Islet precursor cell (in vitro differentiated cells): ENCODE measurements around the gene DDX56.
"Not testable (repeated sequence)": the region's sequence is repeated elsewhere in the genome, so short reads cannot be mapped to it uniquely, and the experiment has no call there.

Source experiments
- DNase-seq: peaks from one replicate; pipeline ENCODE4 v3.0.0-alpha.2; 2018

Gene DDX56

DNA sequence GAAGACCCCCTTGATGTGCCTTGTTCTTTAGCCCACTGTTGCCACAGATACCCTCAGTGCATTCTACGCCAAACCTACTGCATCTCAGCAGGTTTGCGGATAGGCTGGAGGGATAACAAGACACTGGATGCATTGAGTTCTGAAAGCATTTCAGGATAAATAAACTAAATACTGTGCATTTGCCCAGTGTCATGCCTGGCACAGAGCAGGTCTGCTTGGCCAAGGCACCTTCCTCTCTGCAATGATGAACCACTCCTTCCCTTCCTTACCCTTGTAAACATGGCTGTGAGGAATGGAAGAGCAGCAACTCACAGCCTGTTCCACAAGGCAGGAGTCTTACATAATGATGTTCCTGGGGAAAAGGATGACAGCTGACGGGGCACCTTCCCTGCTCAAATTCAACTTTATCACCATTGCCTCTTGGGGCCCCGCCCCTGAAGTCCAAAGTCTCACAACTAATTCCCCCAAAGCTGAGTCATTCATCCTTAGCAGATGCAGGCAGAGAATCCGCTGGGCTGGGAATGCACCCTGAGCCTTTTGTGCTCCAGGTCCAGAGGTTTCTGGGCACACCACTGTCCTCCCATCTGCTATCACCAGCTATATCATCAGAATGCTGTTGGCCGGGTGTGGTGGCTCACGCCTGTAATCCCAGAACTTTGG lies 11.6 kb downstream of the DDX56 start:
- DNase-seq, result no peak

- no peak for DNase-seq
Measured at GRCh38 chr7:44561481-44561880, 12.2 kb downstream of the DDX56 start.

GRCh38 chr7:44559485-44559884 lies 14.2 kb downstream of the DDX56 start:
- DNase-seq, result no peak

GRCh38 chr7:44557485-44557884 lies 16.2 kb downstream of the DDX56 start:
- DNase-seq, result no peak

DNA sequence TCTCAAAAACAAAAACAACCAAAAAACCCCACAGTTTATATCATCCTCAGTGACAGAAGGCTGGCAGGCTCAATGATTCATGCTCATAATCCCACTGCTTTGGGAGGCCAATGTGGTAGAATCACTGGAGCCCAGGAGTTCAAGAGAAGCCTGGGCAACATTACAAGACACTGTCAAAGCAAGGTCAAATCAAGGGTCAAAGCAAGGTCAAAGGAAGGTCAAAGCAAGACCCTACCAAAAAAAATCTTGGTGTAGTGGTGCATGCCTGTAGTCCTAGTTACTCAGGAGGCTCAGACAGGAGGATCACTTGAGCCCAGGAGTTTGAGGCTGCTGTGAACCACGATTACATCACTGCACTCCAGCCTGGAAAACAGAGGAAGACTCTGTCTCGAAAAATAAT lies 18.4 kb downstream of the DDX56 start:
- DNase-seq, result no peak

GRCh38 chr7:44552473-44553005 lies 21.2 kb downstream of the DDX56 start:
- not testable (repeated sequence) for DNase-seq

DNA sequence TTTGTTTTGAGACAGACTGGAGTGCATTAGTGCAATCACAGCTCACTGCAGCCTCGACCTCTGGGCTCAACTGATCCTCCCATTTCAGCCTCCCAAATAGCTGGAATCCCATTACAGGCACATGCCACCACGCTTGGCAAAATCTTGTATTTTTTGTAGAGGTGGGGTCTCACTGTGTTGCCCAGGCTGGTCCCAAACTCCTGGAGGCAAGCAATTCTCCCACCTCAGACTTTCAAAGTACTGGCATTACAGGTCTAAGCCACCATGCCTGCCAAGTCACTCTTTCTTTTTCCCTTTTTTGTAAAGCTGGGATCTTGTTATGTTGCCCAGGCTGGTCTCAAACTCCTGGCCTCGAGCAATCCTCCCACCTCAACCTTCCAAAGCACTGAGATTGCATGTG lies 24.3 kb downstream of the DDX56 start:
- peak; percentile 17 for DNase-seq

DNA sequence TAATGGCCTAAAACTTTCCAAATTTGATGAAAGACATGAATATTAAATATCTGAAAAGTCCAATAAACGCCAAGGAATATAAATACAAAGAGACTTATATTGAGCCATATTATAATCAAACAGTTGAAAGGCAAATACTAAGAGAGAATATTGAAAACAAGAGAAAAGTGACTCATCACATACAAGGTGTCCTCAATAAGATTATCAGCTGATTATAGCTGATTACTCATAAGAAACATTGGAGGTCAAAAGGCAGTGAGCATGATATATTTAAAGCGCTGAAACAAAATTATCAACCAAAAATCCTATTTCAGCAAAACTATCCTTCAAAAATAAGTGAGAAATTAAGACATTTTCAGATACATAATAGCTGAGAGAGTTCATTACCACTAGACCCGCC lies 24.8 kb downstream of the DDX56 start:
- DNase-seq, result no peak

DNA sequence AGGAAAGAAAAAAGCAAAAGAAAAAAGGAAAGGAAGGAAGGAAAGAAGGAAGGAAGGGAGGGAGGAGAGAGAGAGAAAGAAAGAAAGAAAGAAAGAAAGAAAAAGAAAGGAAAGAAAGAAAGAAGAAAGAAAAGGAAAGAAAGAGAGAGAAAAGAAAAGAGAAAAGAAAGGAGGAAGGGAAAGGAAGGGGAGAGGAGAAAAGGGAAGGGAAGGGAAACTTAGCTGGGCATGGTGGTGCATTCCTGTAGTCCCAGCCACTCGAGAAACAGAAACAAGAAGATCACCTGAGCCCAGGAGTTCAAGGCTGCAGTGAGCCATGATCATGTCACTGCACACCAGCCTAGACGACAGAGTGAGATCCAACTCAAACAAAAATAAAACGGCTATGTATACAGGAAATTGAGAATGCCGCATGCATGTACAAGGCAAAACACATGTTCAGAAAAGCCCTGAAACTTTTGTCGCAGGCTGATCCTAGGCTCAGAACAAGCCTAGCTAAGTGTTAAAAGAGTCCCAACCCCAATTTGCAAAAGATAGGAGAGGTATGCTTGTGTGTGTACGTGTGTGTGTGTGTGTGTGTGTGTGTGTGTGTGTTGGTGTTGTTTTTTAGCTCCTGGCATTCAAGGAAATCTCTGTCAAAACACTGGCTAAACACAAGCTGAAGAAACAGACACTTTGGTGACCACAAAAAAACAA lies 26.0 kb downstream of the DDX56 start:
- DNase-seq, result peak; percentile 37

GRCh38 chr7:44541876-44542610 lies 31.7 kb downstream of the DDX56 start:
- DNase-seq, result peak; percentile 46

DNA sequence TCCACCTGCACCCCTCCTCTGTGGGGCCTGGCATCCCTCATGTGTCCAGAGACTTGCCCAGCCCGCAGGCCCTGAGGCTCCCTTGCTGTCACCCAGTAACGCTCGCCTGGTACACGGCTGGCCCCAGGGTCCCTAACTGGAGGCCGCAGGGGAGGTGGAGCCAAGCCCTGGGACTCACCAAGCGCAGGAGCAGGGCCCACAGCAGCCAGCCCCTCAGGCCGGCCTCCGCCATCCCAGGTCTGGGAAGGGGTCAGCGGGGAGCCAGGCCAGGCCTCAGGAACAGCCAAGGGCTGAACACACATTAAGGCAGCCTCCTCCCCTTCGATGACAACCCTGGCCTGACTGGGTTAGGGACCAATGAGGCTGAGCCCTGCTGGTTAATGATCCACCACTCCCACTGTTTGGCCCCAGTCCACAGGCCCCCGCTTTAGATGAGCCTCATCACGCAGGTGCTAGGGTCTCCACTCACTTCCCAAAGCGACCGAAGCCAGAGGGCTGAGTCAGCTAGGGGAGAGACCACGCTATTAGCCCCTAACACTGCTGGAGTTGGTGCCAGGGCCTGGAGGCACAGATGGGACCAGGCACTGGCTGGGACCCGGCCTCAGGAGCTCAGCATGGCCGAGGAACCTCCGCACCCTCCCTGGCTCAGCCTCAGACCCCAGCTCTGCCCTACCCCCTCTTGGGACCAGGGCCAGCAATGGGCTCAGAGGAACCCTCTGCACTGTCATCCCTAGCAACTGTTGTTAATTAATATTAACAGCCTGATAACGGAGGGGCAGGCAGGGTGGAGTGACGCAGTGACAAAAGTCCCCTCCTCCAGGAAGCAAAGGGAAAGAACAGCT lies 32.5 kb downstream of the DDX56 start, which contains the start of gene NPC1L1:
TSS of gene NPC1L1 (minus strand) at position 303 of the 842 bp plus-strand sequence. CDS start at position 232, 71 bp downstream.
- DNase-seq, result peak; percentile 55

- no peak for DNase-seq
Measured at GRCh38 chr7:44540592-44541027, 33.1 kb downstream of the DDX56 start.

- peak; percentile 41 for DNase-seq
Measured at GRCh38 chr7:44539669-44540506, 33.8 kb downstream of the DDX56 start.

GRCh38 chr7:44538798-44539668 lies 34.7 kb downstream of the DDX56 start:
- no peak for DNase-seq

DNA sequence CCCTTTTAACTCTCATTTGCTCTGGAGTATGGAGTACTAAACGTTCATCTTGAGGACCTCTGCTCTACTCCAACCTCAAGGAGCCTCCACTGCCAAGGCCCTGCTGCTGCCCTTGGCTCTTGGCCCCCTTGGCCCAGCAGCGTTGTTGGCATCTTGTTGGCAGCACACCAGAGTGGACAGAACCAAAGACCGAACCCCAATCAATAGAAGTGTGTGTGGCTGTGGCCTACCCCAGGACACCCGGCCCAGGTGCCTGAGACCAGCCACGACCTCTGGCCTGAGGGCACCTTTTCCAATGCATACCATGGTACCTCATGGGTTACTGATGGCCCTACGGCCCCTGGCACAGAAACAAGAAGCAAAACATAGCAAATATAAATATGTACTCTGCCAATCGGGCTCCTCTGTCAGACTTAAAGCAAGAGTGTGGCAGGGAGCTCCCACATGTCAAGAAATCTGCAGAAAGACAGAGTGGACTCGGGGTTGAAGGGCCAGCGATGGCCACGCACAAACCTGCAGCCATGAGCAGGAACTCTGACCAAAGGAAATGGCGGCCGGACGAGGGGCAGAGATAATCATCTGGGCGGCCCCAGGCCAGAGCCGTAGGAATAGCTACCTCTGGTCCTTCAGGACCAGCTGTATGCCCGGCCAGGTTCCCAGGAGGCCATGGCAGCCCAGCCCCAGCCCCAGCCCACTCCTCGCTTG lies 35.5 kb downstream of the DDX56 start:
- DNase-seq, result no peak

DNA sequence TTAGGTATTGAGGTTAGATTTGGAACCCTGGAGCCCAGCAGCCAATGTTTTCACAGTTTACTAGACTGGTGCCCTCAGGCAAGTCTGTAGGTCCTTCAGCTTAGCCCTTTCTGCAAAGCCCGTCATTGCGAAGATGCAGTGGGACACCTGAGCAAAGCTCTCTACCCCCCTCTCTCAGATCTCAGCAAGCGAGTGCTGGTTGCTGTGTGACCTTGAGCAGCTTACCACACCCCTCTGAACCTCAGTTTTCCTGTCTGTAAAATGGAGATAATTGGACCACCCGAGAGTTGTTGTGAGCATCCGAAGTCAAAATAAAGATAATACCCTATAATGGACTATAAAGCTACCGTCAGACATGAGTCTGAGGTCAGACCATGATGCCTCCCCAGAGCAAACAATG lies 36.3 kb downstream of the DDX56 start:
- DNase-seq, result no peak

GRCh38 chr7:44536090-44536489 lies 37.6 kb downstream of the DDX56 start:
- DNase-seq, result no peak

DNA sequence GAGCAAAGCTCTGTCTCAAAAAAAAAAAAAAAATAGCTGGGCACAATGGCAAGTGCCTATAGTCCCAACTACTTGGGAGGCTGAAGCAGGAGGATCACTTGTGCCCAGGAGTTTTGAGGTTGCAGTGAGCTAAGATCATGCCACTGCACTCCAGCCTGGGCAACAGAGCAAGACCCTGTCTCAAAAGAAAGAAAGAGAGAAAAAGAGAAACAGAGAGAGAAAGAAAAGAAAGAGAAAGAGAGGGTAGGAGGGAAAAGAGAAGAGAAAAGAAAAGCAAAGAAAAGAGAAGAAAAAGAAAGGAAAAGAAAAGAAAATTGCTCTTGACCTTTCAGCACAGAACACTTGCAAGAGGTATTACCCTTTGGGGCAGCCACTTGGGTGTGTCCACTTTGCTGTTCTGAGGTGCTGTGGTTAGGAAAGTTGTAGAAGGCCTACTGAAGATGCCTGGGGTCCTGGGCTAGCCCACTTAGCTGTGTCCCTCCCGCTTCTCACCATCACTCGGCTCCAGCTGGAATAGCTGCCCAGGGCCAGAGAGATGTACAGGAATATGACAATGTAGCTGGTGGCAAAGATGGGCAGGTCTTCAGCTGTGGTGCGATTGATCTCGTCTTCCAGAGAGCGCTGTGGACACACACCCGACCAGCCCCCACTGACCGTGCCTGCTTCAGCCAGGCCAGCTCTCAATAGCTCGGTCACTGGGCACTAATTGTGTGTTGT lies 38.2 kb downstream of the DDX56 start:
- DNase-seq, result peak; percentile 37

DNA sequence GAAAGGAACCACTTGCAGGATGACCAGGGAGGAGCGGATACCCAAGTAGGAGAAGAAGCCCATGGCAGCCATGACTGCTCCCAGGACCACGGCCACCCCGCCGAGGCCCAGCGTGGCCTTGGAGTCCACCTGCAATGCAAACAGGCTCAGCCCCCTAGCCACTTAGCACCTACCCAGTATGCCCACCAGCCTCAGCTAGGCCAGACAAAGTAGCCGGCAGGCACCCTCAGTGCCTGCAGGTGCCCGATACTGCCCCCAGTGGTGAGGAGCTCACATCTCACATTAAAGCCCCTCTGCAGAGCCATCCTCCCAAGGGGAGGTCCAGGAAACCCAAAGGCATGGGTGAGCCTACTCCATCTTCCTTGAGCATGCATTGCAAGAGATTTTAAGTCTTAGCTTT lies 39.2 kb downstream of the DDX56 start:
- peak; percentile 80 for DNase-seq
